Activated T-cell treated with anti-CD3 and anti-CD28 coated beads, Interleukin-2, amount 50 U/mL, for 48 hours (primary cell): ENCODE measurements around the gene ALDH7A1.
"Not testable (repeated sequence)": the region's sequence is repeated elsewhere in the genome, so short reads cannot be mapped to it uniquely, and the experiment has no call there.

ENCODE experiments used
- DNase-seq, 2 experiments: peaks; one replicate each; pipeline ENCODE4 v3.0.0-alpha.2; 2020

Gene ALDH7A1

DNA sequence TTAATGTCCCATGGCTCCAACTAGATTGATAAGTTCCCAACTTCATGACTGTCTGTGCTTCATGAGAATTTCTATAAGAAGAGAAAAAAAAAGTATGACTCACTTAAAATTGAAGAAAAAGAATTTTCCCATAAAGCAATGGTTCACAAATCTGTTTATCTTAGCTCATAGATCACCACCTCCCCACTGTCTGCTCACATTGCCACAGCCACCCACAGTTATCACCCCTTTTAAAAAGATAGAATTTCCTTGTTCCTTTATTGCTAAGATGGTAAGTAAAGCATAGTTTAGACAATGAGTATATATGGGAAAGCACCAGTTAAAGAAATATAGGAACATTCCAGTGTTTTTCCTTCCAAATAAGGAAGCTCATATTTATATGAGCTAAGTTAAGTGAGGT, 67.1 kb downstream of the ALDH7A1 start:
- DNase-seq = no peak

DNA sequence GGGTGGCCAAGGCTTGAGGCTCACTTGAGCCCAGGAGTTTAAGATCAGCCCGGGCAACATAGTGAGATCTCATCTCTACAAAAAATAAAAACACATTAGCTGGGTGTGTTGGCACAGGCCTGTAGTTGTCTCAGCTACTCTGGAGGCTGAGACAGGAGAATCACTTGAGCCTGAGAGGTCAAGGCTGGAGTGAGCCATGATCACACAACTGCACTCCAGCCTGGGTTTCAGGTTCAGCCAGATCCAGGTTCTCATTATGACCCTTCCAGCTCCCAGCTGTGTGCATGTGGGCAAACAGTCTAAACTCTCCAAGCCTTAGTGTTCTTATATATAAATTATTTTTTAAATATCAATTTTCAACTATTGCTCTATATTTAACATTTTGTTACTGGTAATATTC, 67.9 kb downstream of the ALDH7A1 start:
- no peak for DNase-seq

DNA sequence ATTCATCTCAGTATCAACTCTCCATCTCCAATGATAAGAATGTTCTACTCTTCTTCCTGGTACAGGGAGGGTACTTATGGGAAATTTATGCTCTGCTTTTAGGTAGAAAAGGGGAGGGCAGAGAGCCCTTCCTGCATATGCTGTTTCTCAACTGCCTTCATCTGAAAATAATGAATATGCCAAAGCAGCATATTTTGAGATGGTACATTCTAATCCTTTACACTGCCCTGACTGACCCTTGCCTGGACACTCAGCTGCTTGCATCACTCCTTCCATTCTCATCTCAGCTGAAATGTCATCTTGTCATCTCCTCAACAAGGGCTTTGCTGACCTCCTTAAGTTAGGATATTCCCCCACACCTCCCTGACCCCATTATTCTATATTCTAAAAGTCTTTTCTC, 68.5 kb downstream of the ALDH7A1 start:
- DNase-seq = no peak

DNA sequence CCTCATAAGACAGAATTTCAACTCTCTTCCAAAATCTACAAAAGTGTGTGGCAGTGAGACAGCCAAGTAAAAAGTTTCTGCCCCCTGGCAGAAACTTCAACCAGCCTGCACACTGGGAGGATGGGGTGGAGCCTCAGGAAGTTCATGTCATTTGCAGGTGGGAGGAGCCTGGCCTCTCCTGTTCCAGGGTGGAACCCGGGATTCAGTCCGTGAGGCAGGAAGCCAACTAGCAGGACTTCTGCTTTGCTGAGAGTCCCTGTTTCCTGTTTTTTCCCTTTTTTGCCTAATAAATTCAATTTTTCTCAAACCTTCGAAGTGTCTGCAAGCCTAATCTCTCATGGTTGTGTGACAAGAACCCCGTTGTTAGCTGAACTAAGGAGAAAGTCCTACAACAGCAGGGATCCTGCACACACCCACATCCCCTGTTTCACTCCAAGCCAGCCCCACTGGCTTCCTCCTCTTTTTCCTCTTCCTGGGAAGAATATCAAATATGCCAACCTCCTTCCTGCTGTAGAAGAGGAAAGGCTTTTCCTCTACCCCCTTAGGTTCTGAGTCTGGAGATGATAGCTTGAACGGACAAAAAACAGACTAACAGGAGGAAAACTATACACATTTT, 69.3 kb downstream of the ALDH7A1 start:
- DNase-seq = no peak

DNA sequence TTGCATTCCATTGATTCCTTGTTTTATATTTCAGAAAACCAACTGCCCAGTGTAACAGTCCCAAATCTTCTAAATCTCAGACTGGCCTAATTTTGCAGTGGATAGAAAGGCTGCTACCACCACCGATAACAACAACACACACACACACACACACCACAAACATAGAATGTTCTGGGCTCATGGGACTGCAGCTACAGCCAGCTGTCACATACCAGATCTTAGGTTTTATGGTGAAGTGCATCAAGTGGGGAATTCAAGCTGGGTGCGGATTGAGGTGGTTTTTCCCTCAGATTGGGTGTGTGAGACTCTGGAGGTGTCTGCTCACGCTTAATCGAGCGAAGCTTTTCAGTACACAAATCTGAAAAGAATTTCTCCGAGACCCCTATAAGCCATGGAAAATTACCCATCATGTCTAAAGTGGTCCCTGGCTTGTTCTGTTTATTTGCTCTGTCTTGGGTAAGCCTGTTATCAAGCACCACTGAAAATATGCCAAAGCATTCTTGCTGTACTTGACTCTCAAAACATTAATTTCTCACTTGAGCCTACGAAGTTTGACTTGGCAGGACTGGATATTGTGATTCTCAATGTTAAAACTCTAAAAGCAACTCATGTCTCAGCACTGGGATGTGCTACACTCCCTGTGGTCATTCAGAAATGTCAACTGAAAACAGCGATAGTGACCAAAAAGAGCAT, 71.1 kb downstream of the ALDH7A1 start:
- no peak for DNase-seq

DNA sequence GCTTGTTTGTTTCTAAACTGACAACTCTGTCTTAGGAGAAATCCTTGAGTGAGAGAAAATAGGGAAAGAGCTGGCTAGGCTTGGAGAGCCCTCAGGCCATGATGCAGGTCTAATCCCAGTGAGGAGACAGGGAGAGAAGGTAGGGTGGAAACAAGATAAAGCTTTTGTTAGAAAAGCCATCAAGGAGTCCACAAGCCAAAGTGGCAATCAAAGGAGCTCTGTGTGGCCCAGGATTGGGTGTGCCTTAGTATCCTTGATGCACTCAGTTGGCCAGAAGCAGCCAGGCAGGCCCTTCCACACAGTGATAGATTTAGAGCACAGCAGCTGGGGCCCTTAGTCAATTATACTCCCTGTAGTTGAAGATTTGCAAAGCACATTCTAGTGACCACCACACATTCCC, 73.9 kb downstream of the ALDH7A1 start:
- no peak for DNase-seq

DNA sequence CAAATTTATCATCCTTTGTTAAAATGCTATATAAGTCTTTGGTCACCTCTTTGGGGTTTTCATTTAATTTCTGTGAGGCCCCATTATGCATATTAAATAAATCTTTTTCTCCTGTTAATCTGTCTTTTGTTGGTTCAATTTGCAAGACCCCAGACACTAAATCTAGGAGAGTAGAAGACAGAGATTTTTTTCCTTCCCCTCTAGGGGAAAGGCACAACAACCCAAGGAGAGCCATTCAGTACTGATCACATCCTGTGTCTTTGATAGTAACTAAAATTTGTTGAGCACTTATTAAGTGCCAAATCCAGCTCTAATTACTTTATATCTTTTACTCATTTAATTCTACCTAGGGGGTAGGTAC, 74.4 kb downstream of the ALDH7A1 start:
- no peak for DNase-seq

DNA sequence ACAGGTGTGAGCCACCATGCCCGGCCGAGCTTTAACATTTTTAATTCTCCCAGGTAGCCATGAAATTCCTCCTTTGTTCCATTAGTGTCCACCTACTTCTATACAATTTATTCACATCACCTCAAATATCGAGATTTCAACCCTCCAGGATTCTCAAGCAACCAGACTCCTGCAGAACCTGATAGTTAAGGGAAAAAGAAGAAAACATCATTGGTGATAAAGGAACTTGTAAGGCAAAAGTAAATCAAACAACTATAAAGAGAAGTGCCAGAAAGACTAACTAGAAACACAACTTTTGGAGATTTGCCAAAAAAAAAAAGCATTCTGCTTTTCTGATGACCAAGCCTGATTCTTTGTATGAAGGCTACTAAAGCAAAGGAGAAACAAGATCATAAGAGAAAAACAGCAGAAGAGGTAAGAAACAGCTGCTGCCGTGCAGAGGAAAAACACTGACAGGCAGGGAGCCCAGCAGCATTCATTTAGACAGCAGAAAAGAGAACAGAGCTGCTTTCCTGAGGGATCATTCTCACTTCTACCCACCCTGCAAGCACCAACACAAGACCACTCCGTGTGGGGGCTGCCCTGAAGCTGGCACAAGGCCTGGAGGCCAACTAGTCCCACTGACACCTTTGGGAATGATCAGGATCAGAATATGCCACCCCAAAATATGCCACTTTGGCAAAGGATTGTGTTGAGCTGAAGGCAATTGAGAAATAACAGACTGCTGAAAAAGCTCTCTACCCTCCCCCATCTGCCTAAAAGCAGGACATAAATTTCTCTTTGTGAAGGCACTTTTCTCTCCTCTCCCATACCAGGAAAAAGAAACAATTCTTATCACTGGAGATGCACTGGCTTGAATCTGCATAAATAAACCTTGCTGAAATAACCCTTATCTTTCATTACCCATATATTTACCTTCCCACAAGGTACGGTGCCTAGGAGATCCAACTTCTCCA, 75.1 kb downstream of the ALDH7A1 start:
- DNase-seq = no peak

DNA sequence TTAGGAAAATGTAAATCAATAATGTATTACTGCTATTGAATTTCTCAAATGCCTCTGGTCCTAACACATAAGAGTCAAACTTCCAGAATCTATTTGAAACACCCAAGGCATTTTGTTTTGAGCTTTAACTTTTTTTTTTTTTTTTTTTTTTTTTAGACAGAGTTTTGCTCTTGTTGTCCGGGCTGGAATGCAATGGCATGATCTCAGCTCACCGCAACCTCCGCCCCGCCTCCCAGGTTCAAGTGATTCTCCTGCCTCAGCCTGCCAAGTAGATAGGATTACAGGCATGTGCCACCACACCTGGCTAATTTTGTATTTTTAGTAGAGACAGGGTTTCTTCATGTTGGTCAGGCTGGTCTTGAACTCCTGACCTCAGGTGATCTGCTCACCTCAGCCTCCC, 75.8 kb downstream of the ALDH7A1 start:
- DNase-seq = not testable (repeated sequence)

DNA sequence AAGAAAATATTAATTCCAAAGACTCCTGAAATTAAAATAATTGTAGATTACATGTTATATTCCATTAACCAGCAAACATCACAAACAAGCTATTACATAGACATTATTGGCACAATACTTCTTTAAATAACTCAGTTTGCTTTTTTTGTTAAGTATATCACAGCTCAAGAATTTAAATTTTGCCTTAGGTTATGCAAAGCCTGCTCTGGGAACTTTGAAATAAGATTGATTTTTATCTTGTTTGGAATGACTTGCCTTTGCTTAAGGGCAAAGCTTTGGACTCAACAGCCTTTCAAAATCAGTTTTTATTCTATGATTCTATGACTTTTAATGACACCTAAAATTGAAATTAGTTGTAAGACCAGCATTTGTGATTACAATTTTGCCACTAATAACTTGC, 78.2 kb downstream of the ALDH7A1 start:
- no peak for DNase-seq

DNA sequence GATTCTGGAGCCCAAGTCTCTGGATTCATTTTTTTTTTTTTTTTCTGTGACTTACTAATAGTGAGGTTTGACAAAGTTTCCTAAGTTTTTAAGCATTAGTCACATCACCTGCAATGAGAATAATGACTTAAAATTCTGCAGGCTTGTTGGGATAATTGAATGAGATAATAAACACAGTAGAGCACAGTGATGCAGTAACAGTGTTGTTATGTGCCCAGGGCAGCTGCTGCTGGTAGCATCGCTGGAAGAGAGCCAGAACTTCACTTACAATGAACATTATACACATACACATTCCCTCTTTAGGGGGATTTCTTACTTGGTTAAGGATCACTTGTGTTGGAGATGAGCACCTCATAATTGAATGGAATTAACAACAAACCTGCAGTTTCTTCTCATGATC, 78.9 kb downstream of the ALDH7A1 start:
- no peak for DNase-seq

DNA sequence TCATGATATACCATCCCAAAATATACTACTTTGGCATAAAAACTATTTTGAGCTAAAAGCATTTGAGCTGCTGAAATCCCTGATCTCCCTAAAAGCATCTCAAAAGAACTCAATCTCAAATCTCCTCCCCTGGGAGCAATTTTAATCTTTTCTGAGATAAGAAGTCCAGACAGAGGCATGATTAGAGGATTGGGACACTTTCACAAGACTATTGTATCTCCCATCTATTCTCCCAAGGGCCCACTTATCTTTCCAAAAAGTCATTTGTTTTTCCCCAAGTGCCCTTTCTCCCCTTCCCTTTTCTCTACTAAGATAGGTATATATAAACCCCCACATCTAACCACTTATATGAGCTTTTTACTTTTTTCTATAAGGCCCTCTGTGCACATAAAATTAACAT, 79.7 kb downstream of the ALDH7A1 start:
- no peak for DNase-seq

DNA sequence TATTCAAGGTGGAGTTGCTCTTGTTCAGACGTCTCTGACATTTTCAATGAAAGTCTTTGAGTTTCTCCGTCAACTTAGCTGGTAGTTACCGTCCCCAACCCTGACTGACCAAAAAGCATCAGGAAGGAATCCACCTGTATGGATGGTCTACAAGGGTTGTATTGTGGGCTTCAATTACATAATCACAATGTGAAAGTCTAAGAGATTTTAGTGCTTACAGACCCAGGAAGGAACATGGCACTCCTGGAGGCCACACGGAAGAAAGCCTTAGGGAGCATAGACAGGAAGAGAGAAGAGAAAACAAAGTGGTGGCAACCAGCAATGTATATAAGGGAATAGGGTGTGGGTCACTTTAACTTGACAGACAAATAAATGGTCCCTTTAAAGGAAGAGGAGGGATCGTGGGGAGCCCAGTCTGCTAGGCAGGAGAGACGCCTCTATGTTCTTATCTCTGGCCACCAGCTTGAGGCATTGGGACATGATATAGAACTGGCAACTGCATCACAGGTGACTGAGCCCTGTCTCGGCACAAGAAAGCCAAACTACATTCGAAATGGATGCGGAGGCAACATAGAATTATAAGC, 80.4 kb downstream of the ALDH7A1 start:
- no peak for DNase-seq

DNA sequence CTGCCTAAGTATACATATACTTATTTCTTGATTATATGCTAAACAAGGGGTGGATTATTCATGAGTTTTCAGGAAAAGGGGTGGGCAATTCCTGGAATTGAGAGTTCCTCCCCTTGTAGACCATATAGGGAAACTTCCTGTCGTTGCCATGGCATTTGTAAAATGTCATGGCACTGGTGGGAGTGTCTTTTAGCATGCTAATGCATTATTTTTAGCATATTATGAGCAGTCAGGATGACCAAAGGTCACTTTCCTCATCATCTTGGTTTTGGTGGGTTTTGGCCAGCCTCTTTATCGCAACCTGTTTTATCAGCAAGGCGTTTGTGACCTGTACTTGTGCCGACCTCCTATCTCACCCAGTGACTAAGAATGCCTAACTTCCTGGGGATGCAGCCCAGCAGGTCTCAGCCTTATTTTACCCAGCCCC, 80.9 kb downstream of the ALDH7A1 start:
- DNase-seq = no peak

DNA sequence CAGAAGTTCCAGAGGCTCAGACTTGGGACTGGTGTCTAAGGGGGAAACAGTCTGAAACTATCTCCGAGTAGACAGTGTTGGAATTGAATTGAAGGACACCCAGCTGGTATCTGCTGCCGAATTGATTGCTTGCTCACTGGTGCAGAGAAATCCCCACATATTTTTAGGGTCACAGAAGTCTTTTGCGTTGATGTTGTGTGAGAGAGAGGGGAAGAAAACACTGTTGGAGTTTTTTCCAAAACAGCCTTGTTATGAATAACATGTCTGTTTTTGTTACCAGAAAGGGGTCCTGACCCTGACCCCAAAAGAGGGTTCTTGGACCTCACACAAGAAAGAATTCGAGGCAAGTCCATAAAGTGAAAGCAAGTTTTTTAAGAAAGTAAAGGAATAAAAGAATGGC, 81.3 kb downstream of the ALDH7A1 start:
- DNase-seq = no peak

DNA sequence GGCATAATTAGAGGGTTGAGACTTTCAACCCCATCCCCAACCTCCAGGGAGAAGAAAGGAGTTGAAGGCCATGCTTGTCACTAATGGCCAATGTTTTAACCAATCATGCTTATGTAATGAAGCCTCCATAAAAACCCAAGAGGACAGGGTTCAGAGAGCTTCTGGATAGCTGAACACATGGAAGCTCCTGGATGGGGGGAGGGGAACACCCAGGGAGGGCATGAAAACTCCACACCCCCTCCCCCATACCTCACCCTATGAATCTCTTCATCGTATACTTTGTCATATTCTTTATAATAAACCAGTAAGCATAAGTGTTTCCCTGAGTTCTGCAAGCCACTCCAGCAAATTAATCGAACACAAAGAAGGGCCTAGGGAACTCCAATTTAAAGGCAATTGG, 81.7 kb downstream of the ALDH7A1 start:
- no peak for DNase-seq

DNA sequence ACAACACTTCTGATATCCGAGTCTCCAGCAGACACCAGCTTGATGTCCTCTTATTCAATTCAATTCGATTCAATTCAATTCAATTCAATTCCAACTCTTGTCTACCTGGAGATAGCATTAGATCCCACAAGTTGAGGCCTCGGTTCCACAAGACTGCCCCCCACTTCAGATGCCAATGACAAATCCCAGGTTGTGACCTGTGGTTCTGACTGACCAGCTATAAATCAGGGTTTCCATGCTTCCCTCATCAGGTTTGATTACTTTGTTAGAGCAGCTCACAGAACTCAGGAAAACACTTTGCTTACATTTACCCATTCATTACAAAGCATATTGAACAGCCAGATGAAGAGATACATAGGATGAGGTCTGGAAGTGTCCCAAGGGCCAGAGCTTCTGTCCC, 82.6 kb downstream of the ALDH7A1 start:
- no peak for DNase-seq

DNA sequence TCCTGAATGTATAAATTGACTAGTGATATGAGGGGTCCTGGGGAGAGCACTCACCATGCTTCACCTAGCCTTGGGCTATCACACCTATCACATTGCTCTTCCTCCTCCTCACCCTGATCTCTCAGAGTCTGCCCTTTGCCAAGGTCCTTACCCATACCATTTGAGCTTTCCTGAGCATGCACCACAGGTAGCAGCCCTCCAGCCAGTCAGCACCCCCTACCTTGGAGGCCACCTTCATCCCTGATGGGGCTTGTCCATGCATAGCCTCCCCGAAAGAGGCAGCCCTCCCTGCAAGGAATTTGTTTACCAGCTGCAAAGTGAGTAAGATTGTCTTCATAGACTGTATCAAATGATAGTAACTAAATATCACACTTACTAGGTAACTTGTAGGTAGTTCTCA, 83.1 kb downstream of the ALDH7A1 start:
- no peak for DNase-seq

DNA sequence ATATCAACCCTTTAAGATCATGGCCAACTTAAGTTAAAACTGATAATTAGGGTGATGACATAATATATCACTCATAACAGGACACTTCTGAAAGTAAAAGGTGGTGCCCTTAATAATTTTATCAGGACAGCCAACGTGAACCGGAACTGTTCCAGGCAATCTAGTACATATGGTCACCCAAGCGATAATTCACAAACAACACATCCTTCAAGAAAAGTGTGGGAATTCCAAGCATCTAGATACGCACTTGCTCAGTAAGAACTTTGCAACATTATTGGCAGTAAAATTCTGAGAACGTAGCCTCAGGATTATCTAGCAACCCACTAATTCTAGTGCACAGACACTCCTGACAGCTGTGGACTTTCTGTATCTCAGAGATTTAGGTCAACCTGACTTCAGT, 85.7 kb downstream of the ALDH7A1 start:
- DNase-seq = no peak

DNA sequence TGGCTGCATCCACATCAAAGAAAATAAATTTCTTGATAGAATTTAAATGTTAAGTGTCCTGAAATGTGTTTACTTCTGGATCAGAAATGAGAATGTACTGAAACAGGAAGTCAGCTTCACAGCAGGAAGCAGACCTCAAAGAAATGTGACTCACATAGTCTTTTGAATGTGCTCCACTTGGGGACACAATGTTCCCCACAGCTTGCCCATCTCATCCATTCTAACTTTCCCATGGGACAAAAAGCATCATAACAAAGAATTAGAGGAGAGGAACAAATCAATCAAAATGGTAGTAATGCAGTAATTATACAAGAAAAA, 86.1 kb downstream of the ALDH7A1 start:
- no peak for DNase-seq

DNA sequence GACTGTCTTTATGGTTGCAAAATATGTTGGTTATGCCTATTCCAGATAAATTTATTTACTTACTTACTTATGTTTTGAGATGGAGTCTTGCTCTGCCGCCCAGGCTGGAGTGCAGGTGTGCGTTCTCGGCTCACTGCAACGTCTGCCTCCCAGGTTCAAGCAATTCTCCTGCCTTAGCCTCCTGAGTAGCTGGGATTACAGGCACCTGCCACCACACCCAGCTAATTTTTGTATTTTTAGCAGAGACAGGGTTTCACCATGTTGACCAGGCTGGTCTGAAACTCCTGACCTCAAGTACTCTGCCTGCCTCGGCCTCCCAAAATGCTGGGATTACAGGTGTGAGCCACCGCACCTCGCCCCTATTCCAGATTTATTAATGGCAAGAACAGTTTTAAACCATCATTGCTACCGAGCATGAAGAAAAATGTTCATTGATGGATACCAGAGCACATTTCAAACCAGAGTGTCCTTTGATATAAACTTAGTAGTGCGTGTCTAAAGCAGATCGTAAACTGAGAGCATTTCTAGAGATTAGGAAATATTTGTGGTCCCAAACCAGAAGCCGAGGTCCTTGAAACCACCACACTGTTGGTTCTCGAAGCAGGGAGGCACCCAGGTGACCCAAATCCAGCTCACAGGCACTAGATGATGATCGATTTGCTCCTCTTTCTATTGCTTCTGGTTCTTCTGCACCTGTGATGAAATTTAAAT, 86.6 kb downstream of the ALDH7A1 start:
- peak in 1 of 2 experiments; percentile 25 for DNase-seq

DNA sequence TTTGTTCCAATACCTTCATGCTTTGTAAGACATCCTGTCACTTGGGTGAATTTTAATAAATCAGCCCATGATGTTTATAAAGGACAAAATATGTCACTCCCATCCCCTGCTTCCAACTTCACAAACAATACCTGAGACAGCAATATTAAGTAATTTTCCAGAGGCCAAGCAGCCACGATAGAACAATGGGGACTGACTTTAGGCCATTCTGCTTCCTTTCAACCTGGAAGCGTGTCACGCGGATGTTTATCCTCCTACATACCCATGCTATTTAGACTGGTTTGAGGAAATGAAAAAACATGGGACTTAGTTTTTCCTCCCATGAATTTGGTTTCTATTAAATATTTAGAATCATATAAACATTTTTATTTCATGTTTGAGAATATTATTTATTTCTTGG, 88.9 kb downstream of the ALDH7A1 start:
- DNase-seq = no peak

DNA sequence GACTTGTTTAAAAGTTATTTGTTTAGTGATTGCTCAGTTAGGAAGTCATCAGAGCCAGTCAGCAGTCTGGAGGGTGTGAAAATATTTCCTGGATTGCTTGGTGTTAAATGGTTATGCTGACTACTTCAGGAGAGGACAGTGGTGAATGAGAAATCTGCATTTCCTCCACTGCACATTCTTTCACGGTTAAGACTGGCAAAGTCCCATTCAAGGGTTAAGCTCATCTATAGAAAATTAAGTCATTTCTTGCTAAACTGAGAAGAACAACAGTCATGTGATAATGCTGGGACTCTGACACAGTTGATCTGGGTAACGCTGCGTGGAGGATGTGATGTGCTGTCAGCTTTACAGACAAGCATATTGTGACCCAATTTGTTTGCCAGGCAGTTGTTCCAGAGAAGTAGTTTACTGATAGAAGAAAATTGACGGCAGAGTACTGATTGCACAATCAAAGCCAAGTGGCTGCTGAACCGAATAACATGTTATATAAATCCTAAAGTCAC, 91.4 kb downstream of the ALDH7A1 start:
- DNase-seq = no peak
